HEK293T (cell line): ENCODE measurements around the gene GRHL1.

Experiments used
- BHLHE40 ChIP-seq: fragments of 450-650 bp; IDR thresholded peaks from 2 replicates; pipeline ENCODE4 v1.6.1; 2016; ENCODE audit warnings: mild to moderate bottlenecking, moderate library complexity, borderline replicate concordance
- ZNF384 ChIP-seq: fragments of 450-650 bp; IDR thresholded peaks from 2 replicates; pipeline ENCODE4 v1.6.1; 2016

DNA sequence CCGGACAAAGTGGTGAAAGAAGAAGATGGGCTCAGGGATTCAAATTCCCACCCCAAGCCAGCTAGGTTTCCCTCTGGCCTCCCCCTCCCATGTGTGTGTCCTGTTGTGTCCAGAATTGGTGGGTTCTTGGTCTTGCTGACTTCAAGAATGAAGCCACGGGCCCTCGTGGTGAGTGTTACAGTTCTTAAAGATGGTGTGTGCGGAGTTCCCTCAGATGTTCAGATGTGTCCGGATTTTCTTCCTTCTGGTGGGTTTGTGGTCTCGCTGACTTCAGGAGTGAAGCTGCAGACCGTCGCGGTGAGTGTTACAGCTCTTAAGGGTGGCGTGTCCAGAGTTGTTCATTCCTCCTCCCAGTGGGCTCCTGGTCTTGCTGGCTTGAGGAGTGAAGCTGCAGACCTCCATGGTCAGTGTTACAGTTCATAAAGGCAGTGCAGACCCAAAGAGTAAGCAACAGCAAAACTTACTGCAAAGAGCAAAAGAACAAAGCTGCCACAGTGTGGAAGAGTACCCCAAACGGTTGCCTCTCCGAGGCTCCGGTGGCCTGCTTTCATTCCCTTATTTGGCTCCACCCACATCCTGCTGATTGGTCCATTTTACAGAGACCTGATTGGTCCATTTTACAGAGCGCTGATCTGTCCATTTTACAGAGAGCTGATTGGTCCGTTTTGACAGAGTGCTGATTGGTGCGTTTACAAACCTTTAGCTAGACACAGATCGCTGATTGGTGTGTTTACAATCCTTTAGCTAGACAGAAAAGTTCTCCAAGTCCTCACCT is 54.2 kb downstream of the GRHL1 start:
- TF ChIP-seq BHLHE40: no peak
- no peak for TF ChIP-seq ZNF384
